ENCODE data around the gene HDDC3. TPM values are rescaled to one million over a fixed set of nuclear protein-coding genes. Genes with fewer than 3 reads are reported as not detected.

Gene HDDC3
- total and polyA plus RNA-seq, 9 of the 15 experiments (the other 6 are each of a cell fraction or from before 2014, with no cell fraction given) = 14.9 to 55.8 (median 36.9) TPM

DNA sequence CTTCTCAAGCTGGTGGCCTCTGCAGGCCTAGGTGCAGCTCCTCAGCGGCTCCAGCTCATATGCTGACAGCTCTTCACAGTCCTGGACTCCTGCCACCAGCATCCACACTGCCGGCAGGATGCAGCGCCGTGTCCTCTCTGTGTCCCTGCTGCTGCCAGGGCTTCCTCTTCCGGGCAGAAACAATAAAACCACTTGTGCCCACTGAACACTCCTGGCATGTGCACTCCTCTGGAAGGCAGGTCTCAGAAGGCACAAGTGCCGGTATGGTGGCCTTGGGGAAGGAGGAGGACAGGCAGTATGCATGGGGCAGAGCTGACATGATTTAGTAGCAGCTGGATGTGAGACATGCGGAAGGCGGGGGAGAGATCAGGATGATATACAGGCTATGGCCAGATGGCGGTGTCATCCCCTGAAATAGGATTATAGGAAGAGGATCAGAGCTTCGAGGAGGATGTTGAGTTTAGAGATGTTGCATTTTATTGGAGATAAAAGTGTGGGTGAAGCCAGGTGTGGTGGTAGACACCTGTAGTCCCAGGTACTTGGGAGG lies 36.7 kb downstream of the HDDC3 start (continued):
- no peak for TF ChIP-seq DMBX1 (CRISPR knock-in tag; IDR thresholded peaks at IDR 0.05; ENCODE audit: borderline replicate concordance)
- no peak for TF ChIP-seq PHB (CRISPR knock-in tag; IDR thresholded peaks at IDR 0.05)
- TF ChIP-seq, protein P1, sequence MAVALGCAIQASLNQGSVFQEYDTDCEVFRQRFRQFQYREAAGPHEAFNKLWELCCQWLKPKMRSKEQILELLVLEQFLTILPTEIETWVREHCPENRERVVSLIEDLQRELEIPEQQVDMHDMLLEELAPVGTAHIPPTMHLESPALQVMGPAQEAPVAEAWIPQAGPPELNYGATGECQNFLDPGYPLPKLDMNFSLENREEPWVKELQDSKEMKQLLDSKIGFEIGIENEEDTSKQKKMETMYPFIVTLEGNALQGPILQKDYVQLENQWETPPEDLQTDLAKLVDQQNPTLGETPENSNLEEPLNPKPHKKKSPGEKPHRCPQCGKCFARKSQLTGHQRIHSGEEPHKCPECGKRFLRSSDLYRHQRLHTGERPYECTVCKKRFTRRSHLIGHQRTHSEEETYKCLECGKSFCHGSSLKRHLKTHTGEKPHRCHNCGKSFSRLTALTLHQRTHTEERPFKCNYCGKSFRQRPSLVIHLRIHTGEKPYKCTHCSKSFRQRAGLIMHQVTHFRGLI (CRISPR knock-in tag; IDR thresholded peaks at IDR 0.05) = no peak
- peak; percentile 51; the same call in 1 of the 2 replicates for TF ChIP-seq SOX6 (IDR thresholded peaks at IDR 0.05)
- TF ChIP-seq ELF2 (CRISPR knock-in tag; IDR thresholded peaks at IDR 0.05) = peak; percentile 40; the same call in 1 of the 2 replicates
- TF ChIP-seq TOE1 (IDR thresholded peaks at IDR 0.05; ENCODE audit: borderline replicate concordance) = 0 out of 2 replicates have a peak, but pooled peaks have one; percentile 31
- no peak for TF ChIP-seq TOE1 (CRISPR knock-in tag; IDR thresholded peaks at IDR 0.05; ENCODE audit: borderline replicate concordance, low read depth)
- 0 out of 2 replicates have a peak, but pooled peaks have one; percentile 8 for TF ChIP-seq EHMT2 (IDR thresholded peaks at IDR 0.05)
- TF ChIP-seq, protein P2, sequence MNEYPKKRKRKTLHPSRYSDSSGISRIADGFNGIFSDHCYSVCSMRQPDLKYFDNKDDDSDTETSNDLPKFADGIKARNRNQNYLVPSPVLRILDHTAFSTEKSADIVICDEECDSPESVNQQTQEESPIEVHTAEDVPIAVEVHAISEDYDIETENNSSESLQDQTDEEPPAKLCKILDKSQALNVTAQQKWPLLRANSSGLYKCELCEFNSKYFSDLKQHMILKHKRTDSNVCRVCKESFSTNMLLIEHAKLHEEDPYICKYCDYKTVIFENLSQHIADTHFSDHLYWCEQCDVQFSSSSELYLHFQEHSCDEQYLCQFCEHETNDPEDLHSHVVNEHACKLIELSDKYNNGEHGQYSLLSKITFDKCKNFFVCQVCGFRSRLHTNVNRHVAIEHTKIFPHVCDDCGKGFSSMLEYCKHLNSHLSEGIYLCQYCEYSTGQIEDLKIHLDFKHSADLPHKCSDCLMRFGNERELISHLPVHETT (CRISPR knock-in tag; conservative IDR thresholded peaks at IDR 0.05 in 1 of 2, IDR thresholded peaks at IDR 0.05 in 1 of 2) = 0 out of 4 replicates have a peak, but pooled peaks of 1 of the 2 experiments have one; percentile 51
- TF ChIP-seq ZFPM2 (CRISPR knock-in tag; IDR thresholded peaks at IDR 0.05) = no peak
- TF ChIP-seq, protein P3, sequence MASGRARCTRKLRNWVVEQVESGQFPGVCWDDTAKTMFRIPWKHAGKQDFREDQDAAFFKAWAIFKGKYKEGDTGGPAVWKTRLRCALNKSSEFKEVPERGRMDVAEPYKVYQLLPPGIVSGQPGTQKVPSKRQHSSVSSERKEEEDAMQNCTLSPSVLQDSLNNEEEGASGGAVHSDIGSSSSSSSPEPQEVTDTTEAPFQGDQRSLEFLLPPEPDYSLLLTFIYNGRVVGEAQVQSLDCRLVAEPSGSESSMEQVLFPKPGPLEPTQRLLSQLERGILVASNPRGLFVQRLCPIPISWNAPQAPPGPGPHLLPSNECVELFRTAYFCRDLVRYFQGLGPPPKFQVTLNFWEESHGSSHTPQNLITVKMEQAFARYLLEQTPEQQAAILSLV (tag; IDR thresholded peaks at IDR 0.05) = no peak
- TF ChIP-seq FIP1L1 (IDR thresholded peaks at IDR 0.05; ENCODE audit: low read depth, low read length, poor library complexity, severe bottlenecking) = no peak
- TF ChIP-seq ZSCAN32 (CRISPR knock-in tag; IDR thresholded peaks at IDR 0.05) = no peak
- TF ChIP-seq BMI1 (IDR thresholded peaks at IDR 0.05; ENCODE audit: low read length) = no peak
- no peak for TF ChIP-seq RBM22 (IDR thresholded peaks at IDR 0.05; ENCODE audit: low read depth, low read length, poor library complexity, severe bottlenecking)
- TF ChIP-seq, protein P4, sequence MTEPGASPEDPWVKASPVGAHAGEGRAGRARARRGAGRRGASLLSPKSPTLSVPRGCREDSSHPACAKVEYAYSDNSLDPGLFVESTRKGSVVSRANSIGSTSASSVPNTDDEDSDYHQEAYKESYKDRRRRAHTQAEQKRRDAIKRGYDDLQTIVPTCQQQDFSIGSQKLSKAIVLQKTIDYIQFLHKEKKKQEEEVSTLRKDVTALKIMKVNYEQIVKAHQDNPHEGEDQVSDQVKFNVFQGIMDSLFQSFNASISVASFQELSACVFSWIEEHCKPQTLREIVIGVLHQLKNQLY (CRISPR knock-in tag; conservative IDR thresholded peaks at IDR 0.05) = no peak
- no peak for TF ChIP-seq CREB1 (IDR thresholded peaks at IDR 0.05)
- no peak; the same call in 1 of the 2 replicates for TF ChIP-seq CREB1 (CRISPR knock-in tag; IDR thresholded peaks at IDR 0.05)
- TF ChIP-seq POLR2B (IDR thresholded peaks at IDR 0.05; ENCODE audit: low read depth, partially characterized antibody) = no peak
- TF ChIP-seq KLF6 (CRISPR knock-in tag; IDR thresholded peaks at IDR 0.05; ENCODE audit: borderline replicate concordance) = no peak
- no peak for TF ChIP-seq ZC3H11A (IDR thresholded peaks at IDR 0.05; ENCODE audit: low read depth, low read length)
- TF ChIP-seq, protein P5, sequence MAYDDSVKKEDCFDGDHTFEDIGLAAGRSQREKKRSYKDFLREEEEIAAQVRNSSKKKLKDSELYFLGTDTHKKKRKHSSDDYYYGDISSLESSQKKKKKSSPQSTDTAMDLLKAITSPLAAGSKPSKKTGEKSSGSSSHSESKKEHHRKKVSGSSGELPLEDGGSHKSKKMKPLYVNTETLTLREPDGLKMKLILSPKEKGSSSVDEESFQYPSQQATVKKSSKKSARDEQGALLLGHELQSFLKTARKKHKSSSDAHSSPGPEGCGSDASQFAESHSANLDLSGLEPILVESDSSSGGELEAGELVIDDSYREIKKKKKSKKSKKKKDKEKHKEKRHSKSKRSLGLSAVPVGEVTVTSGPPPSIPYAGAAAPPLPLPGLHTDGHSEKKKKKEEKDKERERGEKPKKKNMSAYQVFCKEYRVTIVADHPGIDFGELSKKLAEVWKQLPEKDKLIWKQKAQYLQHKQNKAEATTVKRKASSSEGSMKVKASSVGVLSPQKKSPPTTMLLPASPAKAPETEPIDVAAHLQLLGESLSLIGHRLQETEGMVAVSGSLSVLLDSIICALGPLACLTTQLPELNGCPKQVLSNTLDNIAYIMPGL (CRISPR knock-in tag; IDR thresholded peaks at IDR 0.05) = no peak
- TF ChIP-seq POLR2G (IDR thresholded peaks at IDR 0.05; ENCODE audit: low read depth, low read length) = no peak
